IMR-90 (cell line): ENCODE measurements around the gene GADL1. TPM values are rescaled to one million over a fixed set of nuclear protein-coding genes. Genes with fewer than 3 reads are reported as not detected.

Experiments used
- ATAC-seq: fragments of 200-7000 bp; cut with Tn5 transposase; 2 replicates; pipeline ENCODE4 v1.9.1; 2020; ENCODE audit warnings: low read depth, mild to moderate bottlenecking, moderate library complexity
- BruUV-seq: library from RNA; stranded (reverse); fragments of 400-500 nt; replicated peaks from 2 replicates; lab custom pipeline; 2021; lab: Mats Ljungman, UMichigan
- CTCF ChIA-PET: fragments of 300-600 bp; formaldehyde crosslinking; extraction: SDS; loops from one replicate; lab custom pipeline; 2021; ENCODE audit warnings: antibody characterized with exemption; lab: Yijun Ruan, JAX
- POLR2A ChIA-PET: fragments of 300-600 bp; sonication (Branson Sonifier 250); formaldehyde crosslinking; loops from one replicate; lab custom pipeline; 2022; ENCODE audit warnings: antibody characterized with exemption; ENCODE audit not compliant: unreplicated experiment; lab: Charles Lee
- DNase-seq: peaks from one replicate; pipeline ENCODE4 v3.0.0; 2013
- H2AFZ ChIP-seq: replicated peaks from 2 replicates; pipeline ENCODE3; 2013; ENCODE audit warnings: low read length, mild to moderate bottlenecking; ENCODE audit not compliant: poor library complexity
- H2AK5ac ChIP-seq: 2 replicates; pipeline ENCODE4 v1.6.1; 2013; ENCODE audit warnings: low read depth, low read length, inconsistent platforms
- H2AK9ac ChIP-seq: replicated peaks from 2 replicates; pipeline ENCODE3; 2013; ENCODE audit warnings: mild to moderate bottlenecking, low read depth, low read length, moderate library complexity; ENCODE audit not compliant: poor library complexity
- H2BK120ac ChIP-seq: 2 replicates; pipeline ENCODE4 v1.6.1; 2013; ENCODE audit warnings: low read depth, low read length, inconsistent platforms
- H2BK15ac ChIP-seq: 3 replicates; pipeline ENCODE4 v1.6.1; 2013; ENCODE audit warnings: low read depth, low read length, inconsistent platforms
- H2BK20ac ChIP-seq: 2 replicates; pipeline ENCODE4 v1.6.1; 2013; ENCODE audit warnings: low read depth, mild to moderate bottlenecking, inconsistent platforms, low read length, moderate library complexity
- H2BK5ac ChIP-seq: 2 replicates; pipeline ENCODE4 v1.6.1; 2013; ENCODE audit warnings: mild to moderate bottlenecking, low read depth, low read length, inconsistent platforms; ENCODE audit not compliant: poor library complexity, severe bottlenecking
- H3K14ac ChIP-seq: replicated peaks from 2 replicates; pipeline ENCODE4 v1.6.1; 2013; ENCODE audit warnings: low read depth, low read length, inconsistent platforms
- H3K18ac ChIP-seq: 2 replicates; pipeline ENCODE4 v1.6.1; 2013; ENCODE audit warnings: low read depth, low read length, control low read depth
- H3K23ac ChIP-seq: 2 replicates; pipeline ENCODE4 v1.6.1; 2013; ENCODE audit warnings: low read depth, low read length, inconsistent platforms
- H3K27ac ChIP-seq: 2 replicates; pipeline ENCODE4 v1.5.1; 2013; ENCODE audit warnings: mild to moderate bottlenecking, control low read depth, low read length; ENCODE audit not compliant: insufficient read depth
- H3K27me3 ChIP-seq: 2 replicates; pipeline ENCODE4 v1.6.1; 2013; ENCODE audit warnings: low read length; ENCODE audit not compliant: control insufficient read depth, insufficient read depth
- H3K36me3 ChIP-seq: 2 replicates; pipeline ENCODE4 v1.6.1; 2013; ENCODE audit warnings: low read length, mixed read lengths; ENCODE audit not compliant: control insufficient read depth, insufficient read depth
- H3K4ac ChIP-seq: 2 replicates; pipeline ENCODE4 v1.6.1; 2013; ENCODE audit warnings: low read depth, low read length, inconsistent platforms
- H3K4me1 ChIP-seq: 2 replicates; pipeline ENCODE4 v1.6.1; 2013; ENCODE audit warnings: low read length, mixed read lengths; ENCODE audit not compliant: control insufficient read depth, insufficient read depth
- H3K4me2 ChIP-seq: 2 replicates; pipeline ENCODE4 v1.6.1; 2013; ENCODE audit warnings: low read depth, mild to moderate bottlenecking, control low read depth, low read length, moderate library complexity
- H3K4me3 ChIP-seq: 2 replicates; pipeline ENCODE4 v1.5.1; 2013; ENCODE audit warnings: low read depth, mild to moderate bottlenecking, control low read depth, low read length, moderate library complexity; ENCODE audit not compliant: insufficient read depth
- H3K56ac ChIP-seq: 2 replicates; pipeline ENCODE4 v1.6.1; 2013; ENCODE audit warnings: low read length, inconsistent platforms; ENCODE audit not compliant: insufficient read depth; ENCODE audit errors: extremely low read depth
- H3K79me1 ChIP-seq, 2 experiments: 2 replicates each; pipeline ENCODE4 v1.6.1; 2013; ENCODE audit warnings: low read length in 2 of 2, inconsistent platforms in 1 of 2, low read depth in 1 of 2
- H3K9ac ChIP-seq: 2 replicates; pipeline ENCODE4 v1.6.1; 2013; ENCODE audit warnings: low read depth, low read length, control low read depth
- H3K9me1 ChIP-seq: 2 replicates; pipeline ENCODE4 v1.6.1; 2013; ENCODE audit warnings: low read length, inconsistent platforms; ENCODE audit not compliant: insufficient read depth
- H3K9me3 ChIP-seq: 2 replicates; pipeline ENCODE4 v1.6.1; 2013; ENCODE audit warnings: low read length; ENCODE audit not compliant: control insufficient read depth, insufficient read depth
- H4K20me1 ChIP-seq: 2 replicates; pipeline ENCODE4 v1.6.1; 2013; ENCODE audit warnings: low read length, inconsistent platforms; ENCODE audit not compliant: insufficient read depth
- H4K5ac ChIP-seq: 2 replicates; pipeline ENCODE4 v1.6.1; 2013; ENCODE audit warnings: mild to moderate bottlenecking, low read depth, low read length, control low read depth
- H4K8ac ChIP-seq, 2 experiments: 2 replicates each; pipeline ENCODE4 v1.6.1; 2013; ENCODE audit warnings: low read depth in 2 of 2, low read length in 2 of 2, control low read depth in 1 of 2, inconsistent platforms in 1 of 2
- H4K91ac ChIP-seq: 2 replicates; pipeline ENCODE4 v1.6.1; 2013; ENCODE audit warnings: low read depth, low read length, inconsistent platforms; ENCODE audit not compliant: insufficient read depth
- BHLHE40 ChIP-seq: fragments of 150-350 bp; IDR thresholded peaks from 2 replicates; pipeline ENCODE4 v1.6.1; 2016; ENCODE audit warnings: mild to moderate bottlenecking, low read depth, low read length
- CEBPB ChIP-seq: IDR thresholded peaks from 2 replicates; pipeline ENCODE4 v1.6.1; 2012; ENCODE audit warnings: low read depth, low read length, improper control_type of control experiment
- RCOR1 ChIP-seq: IDR thresholded peaks from 2 replicates; pipeline ENCODE4 v1.6.1; 2012; ENCODE audit warnings: mild to moderate bottlenecking, low read length, improper control_type of control experiment; ENCODE audit not compliant: insufficient replicate concordance
- WGBS, 2 experiments: methylation state at CpG; one replicate each; pipeline versions ENCODE4 v1.1.5 to v1.1.7; 2013; ENCODE audit warnings: missing lambda C conversion rate in 2 of 2; ENCODE audit not compliant: insufficient read length in 1 of 2; ENCODE audit errors: extremely low coverage in 2 of 2; 5-methylcytosine and 5-hydroxymethylcytosine counted together
- dilution Hi-C: fragments of 300-500 bp; cut with HindIII; formaldehyde crosslinking; loops from one replicate; pipeline ENCODE4 v1.14.3; 2018; ENCODE audit warnings: low sequenced_read_pairs; ENCODE audit not compliant: unreplicated experiment
- in situ Hi-C: fragments of 300-500 bp; cut with MboI; formaldehyde crosslinking; loops from 3 replicates; pipeline ENCODE4 v1.14.3; 2019; ENCODE audit warnings: low sequenced_read_pairs, inconsistent platforms, mixed read lengths
- intact Hi-C: fragments of 100-400 bp; cut with micrococcal nuclease; formaldehyde crosslinking; loops from 2 replicates; pipeline ENCODE4 v1.10.0; 2022
- polyA plus RNA-seq, 3 experiments: library from polyadenylated mRNA; depleted of rRNA; stranded (reverse); fragments of >200 nt; gene quantifications; 2 replicates each; pipeline ENCODE4 v1.2.3, GENCODE V29; 2012; ENCODE audit warnings: low replicate concordance in 1 of 3
- total RNA-seq: library from RNA; depleted of rRNA; stranded (reverse); fragments of >200 nt; gene quantifications from 2 replicates; pipeline ENCODE4 v1.2.3, GENCODE V29; 2012
- TF ChIP-seq, protein P1 (sequence below): fragments of 150-350 bp; IDR thresholded peaks from 2 replicates; pipeline ENCODE4 v1.6.1; 2016; ENCODE audit warnings: low read depth, mild to moderate bottlenecking, low read length, moderate library complexity, borderline replicate concordance
- TF ChIP-seq, protein P2 (sequence below): fragments of 150-350 bp; IDR thresholded peaks from 2 replicates; pipeline ENCODE4 v1.6.1; 2017; ENCODE audit warnings: mild to moderate bottlenecking, antibody characterized with exemption, low read length, low read depth

GADL1 gene
- total and polyA plus RNA-seq, 2 of the 4 experiments (the other 2 are of a cell fraction) = not detected

DNA sequence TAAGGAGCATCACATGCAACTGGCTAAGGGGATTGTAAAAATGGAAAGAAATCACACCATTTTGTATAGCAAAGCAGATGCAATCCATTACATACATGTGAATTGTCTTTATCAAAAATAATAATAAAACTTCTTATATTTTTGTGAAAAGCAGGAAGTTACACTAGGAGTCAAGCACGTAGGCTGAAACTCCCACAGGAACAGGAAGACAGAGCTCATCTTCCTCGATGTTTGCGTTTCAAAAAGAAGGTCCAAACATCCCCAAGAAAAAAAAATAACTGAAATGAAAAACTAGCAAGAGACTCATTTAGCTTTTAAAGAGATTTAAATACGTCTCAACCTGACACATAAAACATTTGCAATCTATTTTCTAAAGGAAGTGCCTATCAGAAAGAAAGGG, 181.5 kb downstream of the GADL1 start:
- no peaks in the 10 kb centered on the region for H4K20me1 ChIP-seq
- no CpG with 5 or more reads among the region's 4 CpGs for WGBS, 2 experiments
- no peak overlapping the region for H3K27ac ChIP-seq
- in situ Hi-C loops = no loop called here
- TF ChIP-seq RCOR1 = no peak
- TF ChIP-seq, protein P1, sequence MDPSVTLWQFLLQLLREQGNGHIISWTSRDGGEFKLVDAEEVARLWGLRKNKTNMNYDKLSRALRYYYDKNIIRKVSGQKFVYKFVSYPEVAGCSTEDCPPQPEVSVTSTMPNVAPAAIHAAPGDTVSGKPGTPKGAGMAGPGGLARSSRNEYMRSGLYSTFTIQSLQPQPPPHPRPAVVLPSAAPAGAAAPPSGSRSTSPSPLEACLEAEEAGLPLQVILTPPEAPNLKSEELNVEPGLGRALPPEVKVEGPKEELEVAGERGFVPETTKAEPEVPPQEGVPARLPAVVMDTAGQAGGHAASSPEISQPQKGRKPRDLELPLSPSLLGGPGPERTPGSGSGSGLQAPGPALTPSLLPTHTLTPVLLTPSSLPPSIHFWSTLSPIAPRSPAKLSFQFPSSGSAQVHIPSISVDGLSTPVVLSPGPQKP = no peak
- TF ChIP-seq, protein P2, sequence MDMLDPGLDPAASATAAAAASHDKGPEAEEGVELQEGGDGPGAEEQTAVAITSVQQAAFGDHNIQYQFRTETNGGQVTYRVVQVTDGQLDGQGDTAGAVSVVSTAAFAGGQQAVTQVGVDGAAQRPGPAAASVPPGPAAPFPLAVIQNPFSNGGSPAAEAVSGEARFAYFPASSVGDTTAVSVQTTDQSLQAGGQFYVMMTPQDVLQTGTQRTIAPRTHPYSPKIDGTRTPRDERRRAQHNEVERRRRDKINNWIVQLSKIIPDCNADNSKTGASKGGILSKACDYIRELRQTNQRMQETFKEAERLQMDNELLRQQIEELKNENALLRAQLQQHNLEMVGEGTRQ = no peak
- no peak for TF ChIP-seq CEBPB
- no peak for TF ChIP-seq BHLHE40
- H3K18ac ChIP-seq = no peak overlapping the region
- no peak for ATAC-seq
- intact Hi-C loops = no loop called here
- no peak overlapping the region for H3K4me2 ChIP-seq
- no peak overlapping the region for H4K5ac ChIP-seq
- H3K14ac ChIP-seq = no peak overlapping the region
- POLR2A ChIA-PET = no interaction called here
- no peak overlapping the region for H3K56ac ChIP-seq
- H2BK5ac ChIP-seq = no peak overlapping the region
- H2AFZ ChIP-seq = no peak overlapping the region
- no peaks in the 10 kb centered on the region for H3K79me1 ChIP-seq
- no peak for DNase-seq
- no peak overlapping the region for H2BK20ac ChIP-seq
- dilution Hi-C loops = no loop called here
- no peak overlapping the region for H2BK15ac ChIP-seq
- H3K27me3 ChIP-seq = no peaks in the 10 kb centered on the region
- H2AK9ac ChIP-seq = no peak overlapping the region
- no peak overlapping the region for H3K4me3 ChIP-seq
- H3K9me1 ChIP-seq = no peaks in the 10 kb centered on the region
- H3K9ac ChIP-seq = no peak overlapping the region
- H2BK120ac ChIP-seq = no peak overlapping the region
- no peak overlapping the region for H3K23ac ChIP-seq
- H3K4ac ChIP-seq = no peak overlapping the region
- no peak overlapping the region for H4K8ac ChIP-seq
- BruUV-seq = no TSS peak
- H3K4me1 ChIP-seq = peaks cover 2% of the 10 kb centered on the region
- CTCF ChIA-PET = no interaction called here
- H3K9me3 ChIP-seq = no peaks in the 10 kb centered on the region
- no peaks in the 10 kb centered on the region for H3K36me3 ChIP-seq
- no peak overlapping the region for H4K91ac ChIP-seq
- H2AK5ac ChIP-seq = no peak overlapping the region
